ENCODE measurements around the gene SLC25A20.

The SLC25A20 gene

GRCh38 chr3:48897460-48898376, 964 bp downstream of the SLC25A20 start:
- ATAC-seq = peak in 1 of 2 donors; percentile 1

GRCh38 chr3:48896936-48897335, 1.7 kb downstream of the SLC25A20 start:
- ATAC-seq = no peak

- ATAC-seq = no peak
Observed at GRCh38 chr3:48894516-48894915, 4.2 kb downstream of the SLC25A20 start.

DNA sequence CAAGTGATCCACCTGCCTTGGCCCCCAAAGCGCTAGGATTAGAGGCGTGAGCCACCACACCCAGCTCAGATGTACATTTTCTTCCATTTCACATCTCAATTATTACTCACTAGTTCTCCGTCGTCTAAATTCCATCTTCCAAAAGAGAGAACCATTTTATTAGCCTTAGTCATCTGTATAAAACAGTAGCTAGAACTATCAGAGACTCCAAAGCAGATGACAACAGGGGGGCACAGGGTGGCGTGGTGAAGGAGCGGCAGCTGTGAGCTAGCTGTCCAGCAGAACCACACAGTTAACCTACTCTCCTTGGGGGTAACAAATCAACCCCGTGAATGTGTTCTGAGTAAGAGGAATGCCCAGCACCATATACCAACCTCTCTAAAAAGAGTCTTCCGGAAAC, 7.1 kb downstream of the SLC25A20 start:
- no peak for ATAC-seq

DNA sequence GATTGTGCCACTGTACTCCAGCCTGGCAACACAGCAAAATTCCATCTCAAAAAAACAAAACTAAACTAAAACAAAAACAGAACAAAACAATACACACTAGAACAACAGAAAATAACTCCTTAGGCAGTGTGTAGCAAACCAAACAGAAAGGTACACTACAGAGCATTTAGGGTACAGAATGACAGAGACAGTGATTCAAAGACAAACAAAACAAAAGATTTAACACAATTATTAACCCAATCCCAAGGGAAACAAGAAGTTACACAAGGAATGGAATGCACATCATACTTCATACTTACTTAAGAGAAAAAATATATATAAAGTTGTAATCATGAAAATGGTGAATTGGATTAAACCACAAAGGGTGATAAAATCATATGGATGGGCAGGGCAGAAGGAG, 12.9 kb downstream of the SLC25A20 start:
- no peak for ATAC-seq

GRCh38 chr3:48881652-48882114, 17.0 kb downstream of the SLC25A20 start:
- no peak for ATAC-seq

DNA sequence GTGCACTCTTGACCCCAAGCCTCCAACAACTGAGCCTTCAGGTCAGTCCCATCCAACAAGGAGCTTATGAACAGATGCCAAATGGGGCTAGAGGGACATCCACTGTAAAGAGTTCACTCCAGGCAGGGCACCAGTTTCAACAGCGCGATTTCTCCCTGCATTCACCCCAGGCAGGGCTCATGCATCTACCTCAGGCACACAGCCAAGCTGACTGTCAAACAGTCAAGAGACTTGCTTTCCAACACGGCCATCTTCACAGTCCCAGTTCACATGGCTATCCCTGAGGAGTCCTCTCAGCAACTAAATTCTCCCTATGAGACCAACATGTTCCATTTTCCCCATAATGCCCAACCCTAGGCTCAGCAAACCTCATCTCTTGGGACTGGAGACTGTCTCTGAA, 17.7 kb downstream of the SLC25A20 start:
- ATAC-seq = no peak

- no peak for ATAC-seq
Observed at GRCh38 chr3:48879994-48880377, 18.7 kb downstream of the SLC25A20 start.

DNA sequence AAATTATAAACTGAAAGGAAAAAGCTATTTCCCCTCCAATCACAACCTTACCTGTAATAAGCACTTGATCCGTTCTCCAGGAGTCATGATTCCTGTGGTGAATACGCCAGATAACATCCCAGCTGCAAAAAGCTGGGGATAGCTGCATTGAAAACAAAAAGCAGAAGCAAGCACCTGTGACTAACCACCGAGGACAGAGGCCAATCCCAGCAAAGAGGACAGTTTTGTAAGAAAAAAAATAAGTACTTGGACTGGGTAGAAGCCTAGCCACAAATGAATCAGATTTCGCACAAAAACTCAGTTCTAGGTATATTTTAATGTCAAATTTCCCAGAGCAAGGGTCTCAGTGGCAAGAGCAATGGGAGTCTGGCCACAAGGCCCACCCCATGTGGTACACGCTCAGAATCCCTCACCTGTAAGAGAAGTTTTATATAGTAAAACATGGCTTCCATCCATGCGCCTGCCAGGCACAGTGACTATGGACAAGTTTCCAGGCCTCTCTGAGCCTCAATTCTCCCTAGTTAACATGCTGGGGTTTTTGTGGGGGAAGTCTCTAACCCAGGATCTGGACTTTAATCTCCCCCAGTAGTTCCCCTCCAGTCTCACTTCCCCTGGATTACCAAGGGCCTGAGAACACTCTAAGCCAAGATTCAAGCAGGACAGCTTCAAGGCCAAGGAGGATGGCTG, 19.2 kb downstream of the SLC25A20 start:
- peak in 1 of 2 donors; percentile 27 for ATAC-seq

- no peak for ATAC-seq
Observed at GRCh38 chr3:48877671-48878070, 21.0 kb downstream of the SLC25A20 start.

- ATAC-seq = no peak
Observed at GRCh38 chr3:48863122-48863521, 35.6 kb downstream of the SLC25A20 start.

DNA sequence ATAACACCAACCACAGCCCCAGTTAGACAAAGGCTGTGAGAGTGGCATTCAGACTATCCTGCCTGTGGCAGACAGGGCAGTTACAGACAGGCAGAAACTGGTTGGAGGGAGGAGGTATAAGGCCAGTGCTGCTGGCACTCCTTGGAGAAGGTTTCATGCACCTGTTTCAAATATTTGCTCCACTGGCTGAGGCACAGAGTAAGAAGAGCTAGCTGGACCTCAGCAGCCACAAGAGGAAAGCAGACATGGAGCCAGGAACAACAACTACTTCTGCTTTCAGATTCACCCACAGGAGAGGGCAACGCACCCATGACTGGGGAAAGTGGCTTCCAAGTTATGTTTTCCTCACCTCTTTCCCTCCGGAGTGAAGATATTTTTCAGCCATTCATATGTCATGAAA, 39.5 kb downstream of the SLC25A20 start:
- no peak for ATAC-seq

DNA sequence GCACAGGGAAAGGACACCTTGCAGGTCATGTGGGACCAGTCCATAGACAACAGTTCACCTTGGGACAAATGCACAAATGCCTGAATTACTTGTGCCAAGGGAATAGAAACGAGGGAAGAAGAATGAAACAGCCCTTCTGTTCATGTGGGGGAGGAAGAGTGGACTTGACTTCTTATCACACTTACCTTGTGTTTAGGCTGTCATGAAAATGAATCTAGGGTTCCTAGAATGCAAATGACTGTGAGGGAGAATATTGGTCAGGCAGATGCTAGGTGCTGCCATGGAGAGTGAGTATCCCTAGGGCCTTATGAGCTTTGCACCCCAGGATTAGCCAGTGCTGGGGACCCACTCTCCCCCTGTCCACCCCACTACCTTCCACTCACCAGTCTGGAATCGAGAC, 40.0 kb downstream of the SLC25A20 start:
- no peak for ATAC-seq

DNA sequence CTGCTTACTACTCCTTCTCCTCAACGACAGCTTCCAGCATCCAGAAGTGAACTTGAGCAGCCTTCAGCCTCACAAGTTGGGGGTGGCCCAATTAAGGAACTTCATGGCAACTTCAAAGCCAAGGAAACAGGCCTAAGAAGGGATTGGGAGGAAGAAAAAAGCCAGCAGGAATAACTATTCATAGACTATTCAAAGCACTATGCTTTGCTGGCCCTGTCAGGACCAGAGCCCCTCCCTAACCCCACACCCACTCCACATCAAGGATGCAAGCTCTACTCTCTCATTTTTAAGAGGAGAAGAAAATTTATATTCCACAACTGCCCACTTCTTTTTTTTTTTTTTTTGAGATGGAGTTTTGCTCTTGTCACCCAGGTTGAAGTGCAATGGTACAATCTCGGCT, 41.0 kb downstream of the SLC25A20 start:
- no peak for ATAC-seq

- no peak for ATAC-seq
Observed at GRCh38 chr3:48856469-48856868, 42.2 kb downstream of the SLC25A20 start.

DNA sequence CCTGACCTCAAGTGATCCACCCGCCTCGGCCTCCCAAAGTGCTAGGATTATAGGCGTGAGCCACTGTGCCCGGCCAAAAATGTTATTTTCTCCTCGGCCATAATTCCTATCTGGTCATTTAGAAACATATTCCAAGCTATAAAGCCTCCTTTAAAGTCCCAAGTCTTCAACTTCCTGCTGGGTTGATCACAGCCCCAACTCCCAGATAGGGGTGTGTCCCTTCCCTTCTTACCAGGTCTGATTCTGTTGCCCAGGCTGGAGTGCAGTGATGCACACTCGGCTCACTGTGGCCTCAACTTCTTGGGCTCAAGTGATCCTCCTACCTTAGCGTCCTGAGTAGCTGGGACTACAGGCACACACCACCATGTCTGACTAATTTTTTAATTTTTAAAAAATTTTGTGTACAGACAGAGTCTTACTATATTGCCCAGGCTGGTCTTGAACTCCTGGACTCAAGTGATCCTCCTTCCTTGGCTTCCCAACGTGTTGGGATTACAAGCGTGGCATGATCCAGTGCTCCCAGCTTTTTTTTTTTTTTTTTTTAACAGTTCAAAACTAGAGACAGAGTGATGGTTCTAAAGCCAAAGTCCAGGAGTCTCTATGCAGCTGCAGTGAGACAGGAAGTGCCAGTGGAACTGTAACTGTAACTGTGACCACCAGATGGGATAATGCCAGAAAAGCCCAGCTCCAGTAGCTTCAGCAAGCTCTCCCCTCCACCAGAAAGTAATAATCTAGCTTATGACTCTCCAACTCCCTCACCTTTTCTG, 42.8 kb downstream of the SLC25A20 start:
- no peak for ATAC-seq

DNA sequence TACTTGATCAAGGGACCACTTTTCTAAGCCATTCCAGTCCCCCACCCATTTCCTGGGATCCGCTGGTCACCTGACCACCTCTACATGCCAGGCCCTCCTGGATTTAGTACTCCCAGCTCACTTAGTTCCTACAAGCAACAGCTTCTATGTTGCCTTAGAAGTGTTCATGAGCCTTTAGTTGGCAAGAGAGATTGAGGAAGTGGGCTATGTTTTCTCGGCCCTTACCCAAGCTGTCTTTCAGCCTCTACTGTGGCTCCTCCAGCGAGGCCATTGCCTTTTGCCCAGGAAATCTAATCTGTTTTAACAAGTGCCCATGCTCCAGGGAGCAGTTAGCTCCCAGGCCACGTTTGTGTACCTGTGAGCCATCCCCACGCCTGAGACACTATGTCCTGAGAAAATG, 46.5 kb downstream of the SLC25A20 start:
- ATAC-seq = no peak

DNA sequence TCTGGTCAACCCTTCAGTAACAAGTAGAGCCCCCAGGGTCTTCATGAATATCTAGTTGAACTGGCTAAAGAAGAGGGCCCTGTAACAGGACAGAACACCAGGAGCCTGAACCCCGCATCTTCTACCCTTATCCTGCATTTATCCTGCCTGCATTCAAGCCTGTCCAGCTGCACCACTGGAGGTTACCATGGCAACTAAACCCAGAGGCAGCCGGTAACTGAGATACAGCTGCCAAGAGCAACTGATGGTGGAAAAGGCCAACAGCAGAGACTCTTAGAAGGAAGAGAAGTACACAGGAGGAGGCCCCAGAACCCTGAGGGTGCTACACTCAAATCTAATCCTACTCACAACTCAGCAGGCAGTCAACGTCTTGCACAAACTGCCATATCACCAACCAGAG, 47.3 kb downstream of the SLC25A20 start:
- no peak for ATAC-seq

GRCh38 chr3:48848816-48849515, 49.7 kb downstream of the SLC25A20 start:
- no peak for ATAC-seq

GRCh38 chr3:48847504-48848423, 50.9 kb downstream of the SLC25A20 start, which contains the start of gene PRKAR2A:
TSS of gene PRKAR2A (minus strand) at chr3:48847874. CDS start at chr3:48847596, 278 bp downstream.
- ATAC-seq = peak; percentile 88 to 91

DNA sequence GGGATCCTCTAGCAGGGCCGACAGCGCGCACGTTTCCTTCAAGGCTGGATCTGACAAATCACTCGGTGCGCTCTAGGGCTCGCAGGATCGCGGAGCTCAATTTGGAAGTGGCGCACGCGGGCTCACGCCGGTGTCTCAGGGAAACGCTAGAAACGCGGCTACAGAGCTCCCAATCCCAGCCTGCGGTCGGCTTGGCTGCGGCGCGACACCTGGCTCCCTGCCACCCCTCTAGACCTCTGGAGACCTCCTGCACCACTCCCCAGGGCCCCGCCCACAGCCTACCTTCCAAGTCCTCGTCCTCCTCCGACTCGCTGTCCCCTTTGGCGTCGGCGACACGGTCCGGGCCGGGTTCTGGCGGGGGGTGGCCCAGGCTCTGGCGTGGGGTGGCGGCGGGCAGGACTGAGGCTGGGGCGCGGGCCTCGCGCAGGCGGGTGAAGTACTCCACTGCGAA, 51.6 kb downstream of the SLC25A20 start:
- peak; percentile 47 to 49 for ATAC-seq
